GM23338 (cell line): ENCODE results near the gene CEACAM18. TPM values are rescaled to one million over a fixed set of nuclear protein-coding genes. Genes with fewer than 3 reads are reported as not detected.

Source experiments
- ATAC-seq: fragments of 200-7000 bp; cut with Tn5 transposase; 3 replicates; pipeline ENCODE4 v1.9.1; 2020
- DNase-seq: peaks from one replicate; pipeline ENCODE4 v3.0.0-alpha.2; 2015; ENCODE audit warnings: low spot score
- H2AFZ ChIP-seq: fragments of 200-600 bp; sonication (generic); 2 replicates; pipeline ENCODE4 v1.8.0; 2016; ENCODE audit warnings: antibody characterized with exemption, mild to moderate bottlenecking, moderate library complexity
- H3F3A ChIP-seq: fragments of 200-600 bp; sonication (generic); replicated peaks from 2 replicates; pipeline ENCODE4 v1.8.0; 2017; ENCODE audit warnings: antibody characterized with exemption, mixed run types, low read depth
- H3K27ac ChIP-seq: fragments of 200-600 bp; sonication (generic); 2 replicates; pipeline ENCODE4 v1.6.1; 2016; ENCODE audit warnings: low read depth
- H3K27me3 ChIP-seq: fragments of 200-600 bp; sonication (generic); 2 replicates; pipeline ENCODE4 v1.8.0; 2016; ENCODE audit warnings: mild to moderate bottlenecking, mixed run types, moderate library complexity; ENCODE audit not compliant: insufficient read depth
- H3K36me3 ChIP-seq: fragments of 200-600 bp; sonication (generic); 2 replicates; pipeline ENCODE4 v1.8.0; 2016; ENCODE audit warnings: mild to moderate bottlenecking; ENCODE audit not compliant: insufficient read depth
- H3K4me1 ChIP-seq: fragments of 200-600 bp; sonication (generic); 2 replicates; pipeline ENCODE4 v1.8.0; 2016; ENCODE audit warnings: mild to moderate bottlenecking, moderate library complexity; ENCODE audit not compliant: insufficient read depth
- H3K4me2 ChIP-seq: fragments of 200-600 bp; sonication (generic); 2 replicates; pipeline ENCODE4 v1.7.1; 2017; ENCODE audit warnings: mixed run types
- H3K4me3 ChIP-seq: fragments of 200-600 bp; sonication (generic); 2 replicates; pipeline ENCODE4 v1.6.1; 2016; ENCODE audit warnings: mixed run types
- H3K79me2 ChIP-seq: fragments of 200-600 bp; sonication (generic); replicated peaks from 2 replicates; pipeline ENCODE4 v1.8.0; 2017; ENCODE audit warnings: mild to moderate bottlenecking; ENCODE audit not compliant: insufficient read depth
- H3K9me2 ChIP-seq: fragments of 200-600 bp; sonication (generic); 2 replicates; pipeline ENCODE4 v1.8.0; 2017; ENCODE audit not compliant: insufficient read depth
- H4K20me1 ChIP-seq: fragments of 200-600 bp; sonication (generic); replicated peaks from 2 replicates; pipeline ENCODE4 v1.8.0; 2017; ENCODE audit warnings: mild to moderate bottlenecking; ENCODE audit not compliant: insufficient read depth
- H3K27ac Mint-ChIP-seq: 2 replicates; pipeline ENCODE4 v1.8.0; 2020; ENCODE audit warnings: inconsistent platforms, mild to moderate bottlenecking, moderate library complexity, mixed read lengths
- H3K27me3 Mint-ChIP-seq: 3 replicates; pipeline ENCODE4 v1.8.0; 2022; ENCODE audit warnings: low read depth, mild to moderate bottlenecking, moderate library complexity, mixed read lengths, inconsistent platforms; ENCODE audit not compliant: insufficient read depth, poor library complexity
- H3K36me3 Mint-ChIP-seq: 3 replicates; pipeline ENCODE4 v1.8.0; 2021; ENCODE audit warnings: low read depth, mild to moderate bottlenecking, inconsistent platforms, moderate library complexity, mixed read lengths
- H3K4me1 Mint-ChIP-seq: 3 replicates; pipeline ENCODE4 v1.8.0; 2020; ENCODE audit warnings: mild to moderate bottlenecking, inconsistent platforms, mixed read lengths
- H3K4me3 Mint-ChIP-seq: 3 replicates; pipeline ENCODE4 v1.8.0; 2021; ENCODE audit warnings: moderate library complexity, mild to moderate bottlenecking, inconsistent platforms, mixed read lengths
- H3K9me3 Mint-ChIP-seq: 3 replicates; pipeline ENCODE4 v1.8.0; 2020; ENCODE audit warnings: moderate library complexity, mild to moderate bottlenecking, inconsistent platforms, mixed read lengths
- CREB1 ChIP-seq: fragments of 250-450 bp; sonication (Bioruptor Pico); IDR thresholded peaks from 2 replicates; pipeline ENCODE4 v1.5.0; 2020; ENCODE audit warnings: low read depth, mild to moderate bottlenecking, moderate library complexity
- EZH2 ChIP-seq: fragments of 200-600 bp; sonication (generic); IDR thresholded peaks from one replicate; pipeline ENCODE4 v1.8.0; 2017; ENCODE audit warnings: antibody characterized with exemption, mild to moderate bottlenecking, low read depth; ENCODE audit not compliant: unreplicated experiment
- EZH2phosphoT487 ChIP-seq: fragments of 200-600 bp; sonication (generic); IDR thresholded peaks from one replicate; pipeline ENCODE4 v1.8.1; 2018; ENCODE audit warnings: antibody characterized with exemption; ENCODE audit not compliant: unreplicated experiment
- JUNB ChIP-seq: IDR thresholded peaks from one replicate; pipeline ENCODE4 v1.6.1; 2016; ENCODE audit warnings: antibody characterized with exemption; ENCODE audit not compliant: unreplicated experiment
- NANOG ChIP-seq: IDR thresholded peaks from 2 replicates; pipeline ENCODE4 v1.6.1; 2016; ENCODE audit warnings: antibody characterized with exemption, borderline replicate concordance
- POLR2AphosphoS5 ChIP-seq: IDR thresholded peaks from 2 replicates; pipeline ENCODE4 v1.6.1; 2016; ENCODE audit warnings: antibody characterized with exemption, low read depth
- STAT1 ChIP-seq: IDR thresholded peaks from one replicate; pipeline ENCODE4 v1.6.1; 2016; ENCODE audit warnings: antibody characterized with exemption; ENCODE audit not compliant: unreplicated experiment
- ZNF114 ChIP-seq: fragments of 250-450 bp; sonication (Bioruptor Pico); IDR thresholded peaks from 2 replicates; pipeline ENCODE4 v1.5.0; 2020; ENCODE audit warnings: mild to moderate bottlenecking, moderate library complexity
- ZNF331 ChIP-seq: fragments of 250-450 bp; sonication (Bioruptor Pico); IDR thresholded peaks from 2 replicates; pipeline ENCODE4 v1.5.0; 2020; ENCODE audit warnings: low read depth, mild to moderate bottlenecking, moderate library complexity
- polyA plus RNA-seq: library from polyadenylated mRNA; unstranded; fragments of >200 nt; fragmentation: Nextera tagmentation; extraction: Ambion mirVana; gene quantifications from 2 replicates; pipeline ENCODE4 v1.2.1, GENCODE V29; 2016
- total RNA-seq: library from RNA; depleted of rRNA; stranded (reverse); fragments of >200 nt; shearing (Covaris generic); gene quantifications from 2 replicates; pipeline ENCODE4 v1.2.3, GENCODE V29; 2014
- TF ChIP-seq, protein P1 (sequence below): fragments of 250-450 bp; sonication (Bioruptor Pico); IDR thresholded peaks from 2 replicates; pipeline ENCODE4 v1.5.0; 2020; ENCODE audit warnings: mild to moderate bottlenecking, moderate library complexity
- TF ChIP-seq, protein P2 (sequence below): IDR thresholded peaks from one replicate; pipeline ENCODE4 v1.6.1; 2018; ENCODE audit warnings: antibody characterized with exemption; ENCODE audit not compliant: unreplicated experiment
- TF ChIP-seq, protein P3 (sequence below): IDR thresholded peaks from 2 replicates; pipeline ENCODE4 v1.6.1; 2016; ENCODE audit warnings: antibody characterized with exemption
- TF ChIP-seq, protein P4 (sequence below), 2 experiments: fragments of 200-600 bp in 1 of 2; sonication (generic) in 1 of 2; conservative IDR thresholded peaks; 2 replicates each; pipeline versions ENCODE4 v1.5.1 to v1.6.1; 2016 to 2017; ENCODE audit warnings: antibody characterized with exemption in 2 of 2, low read depth in 2 of 2, mild to moderate bottlenecking in 2 of 2, moderate library complexity in 1 of 2

The CEACAM18 gene
- total and polyA plus RNA-seq, 2 experiments from 2014 or later: not detected

DNA sequence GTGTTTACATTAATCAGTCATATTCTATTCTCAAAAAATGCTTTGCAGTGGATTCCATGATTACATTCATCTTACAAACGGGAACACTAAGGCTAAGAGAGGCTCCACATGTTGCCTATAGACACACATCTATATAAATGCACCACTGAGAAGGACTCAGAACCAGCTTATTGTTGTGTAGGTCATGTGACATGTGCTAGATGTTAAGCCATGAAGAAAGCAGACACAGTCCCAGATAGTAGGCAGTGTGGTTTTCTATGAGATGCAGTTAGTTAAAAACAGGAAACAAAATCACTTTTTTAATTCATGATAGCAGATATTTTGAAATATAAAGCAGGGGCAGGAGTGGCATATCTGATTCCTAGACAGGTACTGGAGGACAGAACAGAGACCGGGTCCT, 42.4 kb downstream of the CEACAM18 start (continued):
- TF ChIP-seq, protein P1, sequence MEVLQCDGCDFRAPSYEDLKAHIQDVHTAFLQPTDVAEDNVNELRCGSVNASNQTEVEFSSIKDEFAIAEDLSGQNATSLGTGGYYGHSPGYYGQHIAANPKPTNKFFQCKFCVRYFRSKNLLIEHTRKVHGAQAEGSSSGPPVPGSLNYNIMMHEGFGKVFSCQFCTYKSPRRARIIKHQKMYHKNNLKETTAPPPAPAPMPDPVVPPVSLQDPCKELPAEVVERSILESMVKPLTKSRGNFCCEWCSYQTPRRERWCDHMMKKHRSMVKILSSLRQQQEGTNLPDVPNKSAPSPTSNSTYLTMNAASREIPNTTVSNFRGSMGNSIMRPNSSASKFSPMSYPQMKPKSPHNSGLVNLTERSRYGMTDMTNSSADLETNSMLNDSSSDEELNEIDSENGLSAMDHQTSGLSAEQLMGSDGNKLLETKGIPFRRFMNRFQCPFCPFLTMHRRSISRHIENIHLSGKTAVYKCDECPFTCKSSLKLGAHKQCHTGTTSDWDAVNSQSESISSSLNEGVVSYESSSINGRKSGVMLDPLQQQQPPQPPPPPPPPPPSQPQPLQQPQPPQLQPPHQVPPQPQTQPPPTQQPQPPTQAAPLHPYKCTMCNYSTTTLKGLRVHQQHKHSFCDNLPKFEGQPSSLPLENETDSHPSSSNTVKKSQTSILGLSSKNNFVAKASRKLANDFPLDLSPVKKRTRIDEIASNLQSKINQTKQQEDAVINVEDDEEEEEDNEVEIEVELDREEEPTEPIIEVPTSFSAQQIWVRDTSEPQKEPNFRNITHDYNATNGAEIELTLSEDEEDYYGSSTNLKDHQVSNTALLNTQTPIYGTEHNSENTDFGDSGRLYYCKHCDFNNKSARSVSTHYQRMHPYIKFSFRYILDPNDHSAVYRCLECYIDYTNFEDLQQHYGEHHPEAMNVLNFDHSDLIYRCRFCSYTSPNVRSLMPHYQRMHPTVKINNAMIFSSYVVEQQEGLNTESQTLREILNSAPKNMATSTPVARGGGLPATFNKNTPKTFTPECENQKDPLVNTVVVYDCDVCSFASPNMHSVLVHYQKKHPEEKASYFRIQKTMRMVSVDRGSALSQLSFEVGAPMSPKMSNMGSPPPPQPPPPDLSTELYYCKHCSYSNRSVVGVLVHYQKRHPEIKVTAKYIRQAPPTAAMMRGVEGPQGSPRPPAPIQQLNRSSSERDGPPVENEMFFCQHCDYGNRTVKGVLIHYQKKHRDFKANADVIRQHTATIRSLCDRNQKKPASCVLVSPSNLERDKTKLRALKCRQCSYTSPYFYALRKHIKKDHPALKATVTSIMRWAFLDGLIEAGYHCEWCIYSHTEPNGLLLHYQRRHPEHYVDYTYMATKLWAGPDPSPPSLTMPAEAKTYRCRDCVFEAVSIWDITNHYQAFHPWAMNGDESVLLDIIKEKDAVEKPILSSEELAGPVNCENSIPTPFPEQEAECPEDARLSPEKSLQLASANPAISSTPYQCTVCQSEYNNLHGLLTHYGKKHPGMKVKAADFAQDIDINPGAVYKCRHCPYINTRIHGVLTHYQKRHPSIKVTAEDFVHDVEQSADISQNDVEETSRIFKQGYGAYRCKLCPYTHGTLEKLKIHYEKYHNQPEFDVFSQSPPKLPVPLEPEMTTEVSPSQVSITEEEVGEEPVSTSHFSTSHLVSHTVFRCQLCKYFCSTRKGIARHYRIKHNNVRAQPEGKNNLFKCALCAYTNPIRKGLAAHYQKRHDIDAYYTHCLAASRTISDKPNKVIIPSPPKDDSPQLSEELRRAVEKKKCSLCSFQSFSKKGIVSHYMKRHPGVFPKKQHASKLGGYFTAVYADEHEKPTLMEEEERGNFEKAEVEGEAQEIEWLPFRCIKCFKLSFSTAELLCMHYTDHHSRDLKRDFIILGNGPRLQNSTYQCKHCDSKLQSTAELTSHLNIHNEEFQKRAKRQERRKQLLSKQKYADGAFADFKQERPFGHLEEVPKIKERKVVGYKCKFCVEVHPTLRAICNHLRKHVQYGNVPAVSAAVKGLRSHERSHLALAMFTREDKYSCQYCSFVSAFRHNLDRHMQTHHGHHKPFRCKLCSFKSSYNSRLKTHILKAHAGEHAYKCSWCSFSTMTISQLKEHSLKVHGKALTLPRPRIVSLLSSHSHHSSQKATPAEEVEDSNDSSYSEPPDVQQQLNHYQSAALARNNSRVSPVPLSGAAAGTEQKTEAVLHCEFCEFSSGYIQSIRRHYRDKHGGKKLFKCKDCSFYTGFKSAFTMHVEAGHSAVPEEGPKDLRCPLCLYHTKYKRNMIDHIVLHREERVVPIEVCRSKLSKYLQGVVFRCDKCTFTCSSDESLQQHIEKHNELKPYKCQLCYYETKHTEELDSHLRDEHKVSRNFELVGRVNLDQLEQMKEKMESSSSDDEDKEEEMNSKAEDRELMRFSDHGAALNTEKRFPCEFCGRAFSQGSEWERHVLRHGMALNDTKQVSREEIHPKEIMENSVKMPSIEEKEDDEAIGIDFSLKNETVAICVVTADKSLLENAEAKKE: no peak
- TF ChIP-seq NANOG (no peak), JUNB (no peak), POLR2AphosphoS5 (no peak)

DNA sequence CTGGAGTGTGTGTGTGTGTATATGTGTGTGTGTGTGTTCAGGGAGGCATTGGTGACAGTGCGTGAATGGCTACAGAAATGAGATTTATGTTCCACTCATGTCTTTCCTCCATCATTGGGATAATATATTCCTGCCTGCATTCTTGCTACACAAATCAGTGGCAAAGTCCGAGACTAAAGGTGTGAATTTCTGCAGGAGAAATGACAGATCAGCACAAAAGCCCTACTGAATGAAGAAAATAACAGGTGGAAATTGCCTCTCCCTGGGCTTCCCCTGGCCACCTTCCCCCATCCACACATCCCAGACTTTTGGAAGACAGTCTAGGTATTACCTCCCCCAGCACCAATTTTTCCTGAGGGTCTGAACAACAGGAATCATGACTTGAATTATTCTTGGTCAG, 43.0 kb downstream of the CEACAM18 start:
- H4K20me1 ChIP-seq: no peaks in the 10 kb centered on the region
- Mint-ChIP-seq H3K27ac (no peak overlapping the region), H3K4me3 (no peak overlapping the region), H3K27me3 (no peaks in the 10 kb centered on the region), H3K36me3 (peaks cover 9% of the 10 kb centered on the region; the same call in 2 of the 3 replicates), H3K4me1 (no peaks in the 10 kb centered on the region), H3K9me3 (peaks cover 89% of the 10 kb centered on the region)
- no peaks in the 10 kb centered on the region for H3K36me3 ChIP-seq
- H3K9me2 ChIP-seq: 0 out of 2 replicates have a peak, but pooled peaks cover 6% of the 10 kb centered on the region
- ATAC-seq: no peak
- H3F3A ChIP-seq: no peaks in the 10 kb centered on the region
- H2AFZ ChIP-seq: no peak overlapping the region
- no peaks in the 10 kb centered on the region for H3K79me2 ChIP-seq
- no peaks in the 10 kb centered on the region for H3K4me1 ChIP-seq
- DNase-seq: no peak
- no peak overlapping the region for H3K4me2 ChIP-seq
- no peak overlapping the region for H3K27ac ChIP-seq
- no peak overlapping the region for H3K4me3 ChIP-seq
- no peaks in the 10 kb centered on the region for H3K27me3 ChIP-seq
- TF ChIP-seq, protein P2, sequence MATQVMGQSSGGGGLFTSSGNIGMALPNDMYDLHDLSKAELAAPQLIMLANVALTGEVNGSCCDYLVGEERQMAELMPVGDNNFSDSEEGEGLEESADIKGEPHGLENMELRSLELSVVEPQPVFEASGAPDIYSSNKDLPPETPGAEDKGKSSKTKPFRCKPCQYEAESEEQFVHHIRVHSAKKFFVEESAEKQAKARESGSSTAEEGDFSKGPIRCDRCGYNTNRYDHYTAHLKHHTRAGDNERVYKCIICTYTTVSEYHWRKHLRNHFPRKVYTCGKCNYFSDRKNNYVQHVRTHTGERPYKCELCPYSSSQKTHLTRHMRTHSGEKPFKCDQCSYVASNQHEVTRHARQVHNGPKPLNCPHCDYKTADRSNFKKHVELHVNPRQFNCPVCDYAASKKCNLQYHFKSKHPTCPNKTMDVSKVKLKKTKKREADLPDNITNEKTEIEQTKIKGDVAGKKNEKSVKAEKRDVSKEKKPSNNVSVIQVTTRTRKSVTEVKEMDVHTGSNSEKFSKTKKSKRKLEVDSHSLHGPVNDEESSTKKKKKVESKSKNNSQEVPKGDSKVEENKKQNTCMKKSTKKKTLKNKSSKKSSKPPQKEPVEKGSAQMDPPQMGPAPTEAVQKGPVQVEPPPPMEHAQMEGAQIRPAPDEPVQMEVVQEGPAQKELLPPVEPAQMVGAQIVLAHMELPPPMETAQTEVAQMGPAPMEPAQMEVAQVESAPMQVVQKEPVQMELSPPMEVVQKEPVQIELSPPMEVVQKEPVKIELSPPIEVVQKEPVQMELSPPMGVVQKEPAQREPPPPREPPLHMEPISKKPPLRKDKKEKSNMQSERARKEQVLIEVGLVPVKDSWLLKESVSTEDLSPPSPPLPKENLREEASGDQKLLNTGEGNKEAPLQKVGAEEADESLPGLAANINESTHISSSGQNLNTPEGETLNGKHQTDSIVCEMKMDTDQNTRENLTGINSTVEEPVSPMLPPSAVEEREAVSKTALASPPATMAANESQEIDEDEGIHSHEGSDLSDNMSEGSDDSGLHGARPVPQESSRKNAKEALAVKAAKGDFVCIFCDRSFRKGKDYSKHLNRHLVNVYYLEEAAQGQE: no peak
- TF ChIP-seq POLR2AphosphoS5 (no peak), JUNB (no peak), EZH2phosphoT487 (no peak), NANOG (no peak), EZH2 (no peak), ZNF114 (CRISPR knock-in tag) (no peak), STAT1 (no peak), CREB1 (CRISPR knock-in tag) (no peak), ZNF331 (CRISPR knock-in tag) (no peak)
- TF ChIP-seq, protein P3, sequence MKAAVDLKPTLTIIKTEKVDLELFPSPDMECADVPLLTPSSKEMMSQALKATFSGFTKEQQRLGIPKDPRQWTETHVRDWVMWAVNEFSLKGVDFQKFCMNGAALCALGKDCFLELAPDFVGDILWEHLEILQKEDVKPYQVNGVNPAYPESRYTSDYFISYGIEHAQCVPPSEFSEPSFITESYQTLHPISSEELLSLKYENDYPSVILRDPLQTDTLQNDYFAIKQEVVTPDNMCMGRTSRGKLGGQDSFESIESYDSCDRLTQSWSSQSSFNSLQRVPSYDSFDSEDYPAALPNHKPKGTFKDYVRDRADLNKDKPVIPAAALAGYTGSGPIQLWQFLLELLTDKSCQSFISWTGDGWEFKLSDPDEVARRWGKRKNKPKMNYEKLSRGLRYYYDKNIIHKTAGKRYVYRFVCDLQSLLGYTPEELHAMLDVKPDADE: no peak
- TF ChIP-seq, protein P4, sequence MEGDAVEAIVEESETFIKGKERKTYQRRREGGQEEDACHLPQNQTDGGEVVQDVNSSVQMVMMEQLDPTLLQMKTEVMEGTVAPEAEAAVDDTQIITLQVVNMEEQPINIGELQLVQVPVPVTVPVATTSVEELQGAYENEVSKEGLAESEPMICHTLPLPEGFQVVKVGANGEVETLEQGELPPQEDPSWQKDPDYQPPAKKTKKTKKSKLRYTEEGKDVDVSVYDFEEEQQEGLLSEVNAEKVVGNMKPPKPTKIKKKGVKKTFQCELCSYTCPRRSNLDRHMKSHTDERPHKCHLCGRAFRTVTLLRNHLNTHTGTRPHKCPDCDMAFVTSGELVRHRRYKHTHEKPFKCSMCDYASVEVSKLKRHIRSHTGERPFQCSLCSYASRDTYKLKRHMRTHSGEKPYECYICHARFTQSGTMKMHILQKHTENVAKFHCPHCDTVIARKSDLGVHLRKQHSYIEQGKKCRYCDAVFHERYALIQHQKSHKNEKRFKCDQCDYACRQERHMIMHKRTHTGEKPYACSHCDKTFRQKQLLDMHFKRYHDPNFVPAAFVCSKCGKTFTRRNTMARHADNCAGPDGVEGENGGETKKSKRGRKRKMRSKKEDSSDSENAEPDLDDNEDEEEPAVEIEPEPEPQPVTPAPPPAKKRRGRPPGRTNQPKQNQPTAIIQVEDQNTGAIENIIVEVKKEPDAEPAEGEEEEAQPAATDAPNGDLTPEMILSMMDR (conservative IDR thresholded peaks at IDR 0.05; ENCODE audit: low read depth in 2 of 2): no peak
